DMS79 (cell line): ENCODE data around the gene LILRA5.
"Not testable (repeated sequence)": the region's sequence is repeated elsewhere in the genome, so short reads cannot be mapped to it uniquely, and the experiment has no call there.

Source experiments
- DNase-seq: peaks from one replicate; lab custom pipeline; 2025; lab: John Stamatoyannopoulos, UW

Gene LILRA5

DNA sequence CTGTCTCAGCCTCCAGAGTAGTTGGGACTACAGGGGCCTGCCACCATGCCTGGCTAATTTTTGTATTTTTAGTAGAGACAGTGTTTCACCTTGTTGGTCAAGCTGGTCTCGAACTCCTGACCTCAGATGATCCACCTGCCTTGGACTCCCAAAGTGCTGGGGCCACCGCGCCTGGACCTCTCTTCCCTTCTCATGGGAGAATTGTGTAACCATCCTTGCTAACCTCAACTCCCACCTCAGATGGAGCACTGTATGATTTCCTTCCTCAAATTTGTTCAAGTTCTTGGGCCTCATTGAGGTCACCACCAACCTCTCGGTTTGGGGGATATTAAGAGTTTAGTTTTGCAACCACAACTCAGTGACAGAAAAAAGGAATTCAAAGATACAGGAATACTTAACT lies 10.7 kb downstream of the LILRA5 start:
- DNase-seq = no peak

- no peak for DNase-seq
Measured at GRCh38 chr19:54299515-54299914, 13.5 kb downstream of the LILRA5 start.

DNA sequence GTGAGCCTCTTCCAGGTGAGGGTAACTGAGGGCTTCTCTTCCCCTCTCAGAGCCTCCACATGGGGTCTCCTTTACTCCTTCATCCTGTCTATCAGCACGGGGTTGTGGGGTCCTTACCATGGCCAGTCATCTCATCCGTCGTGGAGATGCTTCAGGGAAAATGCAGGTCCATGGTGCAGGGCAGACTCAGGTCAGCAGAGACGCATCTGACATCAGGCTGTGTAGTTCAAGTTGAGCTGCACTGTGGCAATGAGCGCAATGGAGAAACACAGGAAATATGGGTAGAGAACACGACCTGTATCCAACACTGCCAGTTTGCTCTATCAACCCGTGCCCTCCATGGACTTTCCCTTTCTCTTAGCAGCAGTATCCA lies 13.9 kb downstream of the LILRA5 start:
- no peak for DNase-seq

GRCh38 chr19:54298357-54299125 lies 14.4 kb downstream of the LILRA5 start:
- no peak for DNase-seq

- no peak for DNase-seq
Measured at GRCh38 chr19:54297759-54298305, 15.1 kb downstream of the LILRA5 start.

DNA sequence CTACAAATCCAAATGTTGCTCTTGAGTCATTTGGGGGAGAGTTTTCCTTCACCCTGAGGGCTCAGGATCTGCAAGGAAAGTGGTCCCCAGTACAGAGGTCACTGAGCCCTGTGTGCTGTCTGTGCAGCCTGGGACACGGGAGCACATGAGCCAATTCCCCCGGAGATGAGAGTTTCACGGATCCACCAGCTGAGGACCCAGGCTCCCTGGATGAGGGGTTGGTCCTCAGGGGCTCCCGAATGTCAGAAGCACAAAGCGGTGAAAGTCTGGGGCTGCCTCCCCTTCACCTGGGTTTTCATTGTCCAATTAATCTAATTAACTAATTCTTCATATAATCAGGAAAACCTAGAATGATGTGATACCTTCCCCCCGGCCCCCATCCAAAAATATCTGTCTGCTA lies 18.4 kb downstream of the LILRA5 start:
- DNase-seq = no peak

- not testable (repeated sequence) for DNase-seq
Measured at GRCh38 chr19:54289160-54289559, 23.8 kb downstream of the LILRA5 start.

GRCh38 chr19:54287456-54287855 lies 25.5 kb downstream of the LILRA5 start:
- DNase-seq = no peak

DNA sequence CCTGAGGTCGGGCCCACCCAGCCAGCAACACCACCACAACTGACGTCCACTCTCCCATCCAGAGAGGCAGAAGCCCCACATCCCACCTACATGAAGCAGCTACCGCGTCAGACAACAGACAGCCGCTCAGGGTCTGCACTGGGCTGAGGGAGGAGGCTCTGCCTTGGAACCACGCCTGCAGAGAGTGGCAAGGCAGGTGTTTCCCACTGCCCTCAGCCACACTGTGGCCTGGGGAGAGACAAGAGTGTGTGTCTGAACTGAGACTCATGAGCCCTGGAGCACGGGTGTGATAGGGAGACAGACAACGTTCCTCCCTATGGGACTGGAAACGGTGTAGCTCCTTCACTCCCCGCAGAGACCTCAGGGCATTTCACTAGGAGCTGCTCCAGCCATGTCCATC lies 26.7 kb downstream of the LILRA5 start:
- not testable (repeated sequence) for DNase-seq

GRCh38 chr19:54285427-54286056 lies 27.4 kb downstream of the LILRA5 start:
- DNase-seq = not testable (repeated sequence)

GRCh38 chr19:54282686-54283470 lies 30.1 kb downstream of the LILRA5 start:
- no peak for DNase-seq

DNA sequence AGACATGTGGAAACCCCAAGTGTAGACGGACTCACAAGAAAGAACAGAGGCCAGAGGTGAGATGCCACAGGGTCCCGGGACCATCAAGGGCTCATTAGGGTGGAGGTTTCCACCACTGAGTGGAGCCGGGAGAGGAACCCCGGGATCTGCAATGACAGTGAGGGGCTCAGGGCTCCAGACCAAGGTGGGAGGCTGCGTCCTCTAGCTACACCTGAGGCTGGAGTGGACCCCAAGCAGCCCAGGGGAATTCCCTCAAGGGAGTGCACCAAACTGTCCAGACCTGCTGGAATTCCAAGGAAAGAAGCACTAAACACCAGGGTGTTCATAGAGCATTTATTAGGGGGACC lies 31.3 kb downstream of the LILRA5 start:
- not testable (repeated sequence) for DNase-seq

DNA sequence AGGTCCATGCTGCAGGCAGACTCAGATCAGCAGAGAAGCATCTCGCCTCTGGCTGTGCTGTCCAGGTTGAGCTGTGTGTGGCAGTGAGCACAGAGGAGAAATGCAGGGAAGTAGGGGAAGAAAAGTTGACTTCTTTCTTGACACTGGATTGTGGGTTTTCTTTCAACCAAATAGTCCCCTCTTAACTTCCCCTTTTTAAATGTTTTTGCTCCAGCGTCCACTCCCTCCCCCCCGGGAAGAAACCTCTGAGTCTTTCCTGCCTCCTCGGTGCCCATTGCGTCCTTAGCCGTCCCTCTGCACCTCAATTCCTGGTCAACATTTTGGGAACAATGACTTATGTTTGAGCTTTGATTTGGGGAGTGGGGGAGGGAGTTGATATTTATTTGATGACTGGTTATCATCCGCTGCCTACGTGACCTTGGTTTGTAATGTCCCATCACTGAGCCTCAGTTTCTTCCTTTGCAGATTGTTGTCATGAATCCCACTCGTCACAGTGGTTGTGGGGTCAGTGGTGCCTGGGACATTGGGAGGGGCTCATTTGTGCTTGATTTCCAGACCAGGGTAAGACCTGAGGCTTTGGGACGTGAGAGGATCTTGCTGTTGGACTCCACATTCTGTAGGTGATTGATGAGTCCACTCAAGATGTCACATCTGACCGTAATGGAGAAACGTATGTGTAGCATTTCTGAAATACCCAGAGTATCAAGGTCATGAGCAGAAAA lies 31.8 kb downstream of the LILRA5 start, which contains the start of gene LILRB2:
Gene LILRB2 (minus strand): TSS at position 104 of the 722 bp plus-strand sequence. CDS start 614 bp downstream, outside the sequence.
- no peak for DNase-seq

DNA sequence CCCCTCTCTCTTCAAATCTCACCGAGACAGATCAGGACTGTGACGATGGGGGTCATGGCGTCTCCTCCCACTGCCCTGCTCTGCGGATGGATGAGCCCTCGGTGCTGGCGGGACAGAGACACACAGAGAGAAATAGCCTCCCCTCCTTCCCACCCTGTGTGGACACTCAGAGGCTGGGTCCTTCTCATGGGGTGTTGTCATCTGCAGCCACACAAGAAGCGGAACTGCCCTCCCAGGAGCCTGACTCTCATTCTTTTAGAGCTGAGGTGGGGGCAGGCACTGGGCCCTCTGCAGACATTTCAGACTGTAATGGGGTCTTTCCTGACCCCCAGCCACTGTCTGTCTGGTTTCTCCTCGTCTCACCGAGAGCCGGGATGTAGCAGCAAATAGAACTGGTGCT lies 32.5 kb downstream of the LILRA5 start:
- not testable (repeated sequence) for DNase-seq

DNA sequence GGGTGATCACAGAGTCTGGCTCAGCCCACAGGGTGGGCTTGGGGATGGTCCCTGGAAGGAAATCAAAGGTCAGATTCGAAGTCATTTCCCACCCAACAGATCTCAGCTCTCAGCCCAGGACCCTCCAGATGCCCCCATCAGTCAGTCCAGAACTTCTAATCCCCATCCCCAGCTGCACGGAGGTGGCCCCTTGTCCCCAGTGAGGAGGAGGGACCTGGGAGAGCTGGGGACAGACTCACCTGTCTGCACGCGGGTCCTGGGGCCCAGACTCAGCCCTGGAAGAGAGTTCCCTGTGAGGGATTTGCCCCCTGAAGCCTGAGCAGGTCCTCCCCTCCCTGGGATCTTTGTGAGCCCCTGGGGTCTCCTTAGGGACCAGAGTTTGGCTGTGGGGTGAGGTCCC lies 32.9 kb downstream of the LILRA5 start:
- DNase-seq = not testable (repeated sequence)

- DNase-seq = no peak
Measured at GRCh38 chr19:54279406-54279962, 33.5 kb downstream of the LILRA5 start.

DNA sequence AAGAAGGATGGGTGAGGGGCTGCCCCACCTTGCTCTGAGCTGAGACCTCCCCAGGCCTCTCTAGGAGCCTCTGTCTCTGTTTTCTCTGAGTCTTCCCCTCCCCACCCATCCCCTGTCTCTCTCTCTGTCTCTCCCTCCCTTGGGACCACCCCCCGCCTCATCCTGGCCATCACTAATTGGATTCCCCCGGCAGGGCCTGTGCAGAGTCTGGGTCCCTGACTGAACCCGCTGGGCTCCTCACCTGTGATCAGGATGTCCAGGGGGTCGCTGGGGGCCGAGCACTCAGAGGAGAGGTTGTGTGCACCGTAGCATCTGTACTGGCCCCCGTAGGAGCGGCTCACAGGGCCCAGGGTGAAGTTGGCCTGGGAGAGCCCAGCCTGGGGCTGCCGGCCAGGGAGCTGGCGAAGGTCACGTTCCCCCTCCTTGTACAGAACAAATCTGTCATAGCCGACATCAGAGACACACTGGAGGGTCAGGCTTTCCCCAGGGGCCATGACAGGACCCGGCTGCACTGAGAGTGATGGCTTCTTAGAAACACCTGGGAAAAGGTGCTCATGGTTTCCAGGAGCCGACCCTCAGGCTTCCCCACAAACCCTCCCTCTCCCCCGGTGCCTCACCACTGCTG lies 34.3 kb downstream of the LILRA5 start:
- not testable (repeated sequence) for DNase-seq

DNA sequence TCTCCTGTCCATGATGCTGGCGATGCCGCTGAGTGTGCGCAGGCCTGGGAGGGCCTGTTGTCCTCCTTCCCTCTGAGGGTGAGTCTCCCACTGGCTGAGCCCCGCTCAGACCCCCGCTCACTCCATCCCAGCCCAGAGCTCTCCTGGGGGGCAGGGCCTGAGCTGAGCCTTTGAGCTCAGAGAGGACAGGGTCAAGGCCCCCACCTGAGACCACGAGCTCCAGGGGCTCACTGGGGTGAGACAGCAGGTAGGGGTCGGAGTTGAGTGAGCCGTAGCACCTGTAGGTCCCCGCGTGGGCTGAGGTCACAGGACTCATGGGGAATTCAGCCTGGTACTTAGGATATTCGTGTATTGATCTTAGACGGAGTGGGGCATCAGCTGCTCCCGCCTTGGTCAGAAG lies 34.9 kb downstream of the LILRA5 start:
- not testable (repeated sequence) for DNase-seq

- DNase-seq = not testable (repeated sequence)
Measured at GRCh38 chr19:54277111-54277615, 35.8 kb downstream of the LILRA5 start.

DNA sequence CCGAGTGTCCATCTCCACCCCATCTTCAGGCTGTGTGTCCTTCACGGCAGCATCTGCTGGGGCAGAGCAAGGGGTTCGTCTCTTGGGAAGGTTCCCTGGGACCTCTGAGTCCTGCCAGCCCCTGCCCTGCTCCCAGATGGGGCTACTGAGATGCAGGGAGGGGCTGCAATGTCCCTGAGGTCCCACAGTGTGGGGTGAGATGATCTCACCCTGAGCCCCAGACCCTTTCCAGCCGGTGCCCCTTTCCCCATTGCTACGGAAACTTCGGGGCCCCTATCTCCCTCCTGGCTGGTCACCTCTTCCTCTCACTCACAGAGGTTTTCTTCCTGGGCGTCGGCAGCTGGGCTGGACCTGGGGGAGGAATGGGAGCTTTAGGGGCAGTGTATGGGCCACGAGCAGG lies 37.0 kb downstream of the LILRA5 start:
- DNase-seq = no peak

DNA sequence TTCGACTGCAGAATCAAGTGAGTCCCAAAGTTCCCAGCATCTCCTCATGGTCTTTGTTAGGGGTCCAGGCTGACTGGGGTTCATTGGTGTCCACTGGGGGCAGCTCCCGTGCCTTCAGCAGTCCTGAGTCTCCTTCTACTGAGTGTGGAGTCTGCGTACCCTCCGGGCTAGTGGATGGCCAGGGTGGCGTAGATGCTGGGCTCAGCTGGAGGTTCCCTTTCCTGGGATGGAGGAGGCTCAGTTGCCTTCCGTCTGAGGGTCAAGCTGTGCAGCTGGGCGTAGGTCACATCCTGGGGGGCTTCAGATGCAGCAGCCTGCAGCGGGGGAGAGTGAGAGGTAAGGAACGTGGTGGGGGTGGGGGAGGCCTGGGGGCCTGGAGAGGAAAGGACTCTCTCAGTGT lies 38.5 kb downstream of the LILRA5 start:
- DNase-seq = not testable (repeated sequence)
